GM12801 (cell line): ENCODE results near the gene EML2.

ENCODE experiments used
- CTCF ChIP-seq: IDR thresholded peaks from one replicate; pipeline ENCODE4 v1.5.1; 2011; ENCODE audit warnings: control low read depth; ENCODE audit not compliant: insufficient read length; ENCODE audit errors: extremely low read depth

The EML2 gene

GRCh38 chr19:45564131-45564780 is 74.9 kb downstream of the EML2 start:
- TF ChIP-seq CTCF: no peak

DNA sequence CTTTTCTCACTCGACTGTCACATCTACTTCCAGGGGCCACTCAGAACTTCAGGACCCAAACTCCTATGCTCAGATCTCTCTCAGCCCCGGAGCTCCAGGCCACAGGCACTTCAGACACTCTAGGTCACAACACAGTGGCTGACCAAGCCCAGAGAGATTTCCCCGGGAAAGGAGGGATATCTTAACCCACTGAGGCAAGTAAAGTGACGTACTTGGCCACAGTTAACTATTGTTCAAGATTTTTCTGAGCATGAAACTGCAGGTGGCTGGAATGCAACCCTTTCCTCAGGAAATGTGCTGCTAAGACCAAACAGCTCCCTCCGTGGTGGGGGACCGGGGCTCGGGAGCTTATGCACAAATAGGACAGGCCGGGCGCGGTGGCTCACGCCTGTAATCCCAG is 78.5 kb downstream of the EML2 start:
- no peak for TF ChIP-seq CTCF

GRCh38 chr19:45560038-45560437 is 79.2 kb downstream of the EML2 start:
- no peak for TF ChIP-seq CTCF
